Activated CD4-positive, alpha-beta memory T cell treated with anti-CD3 and anti-CD28 coated beads for 36 hours (primary cell): Measurements from ENCODE around the gene LRIT3. TPM values are rescaled to one million over a fixed set of nuclear protein-coding genes. Genes with fewer than 3 reads are reported as not detected.
"Not testable (repeated sequence)": the region's sequence is repeated elsewhere in the genome, so short reads cannot be mapped to it uniquely, and the experiment has no call there.

Experiments used
- CTCF ChIA-PET: fragments of 350-600 bp; sonication (Branson Sonifier 250); formaldehyde crosslinking; loops from one replicate; lab custom pipeline; 2021; ENCODE audit warnings: antibody characterized with exemption, inconsistent platforms; lab: Charles Lee
- POLR2A ChIA-PET: fragments of 350-600 bp; sonication (Branson Sonifier 250); formaldehyde crosslinking; loops from one replicate; lab custom pipeline; 2021; ENCODE audit warnings: antibody characterized with exemption; lab: Charles Lee
- DNase-seq: peaks from one replicate; pipeline ENCODE4 v3.0.0-alpha.2; 2020
- H3K27ac Mint-ChIP-seq: one replicate; pipeline ENCODE4 v1.8.0; 2021; ENCODE audit warnings: mixed read lengths
- H3K27me3 Mint-ChIP-seq: one replicate; pipeline ENCODE4 v1.8.0; 2021; ENCODE audit warnings: mixed read lengths
- H3K36me3 Mint-ChIP-seq: one replicate; pipeline ENCODE4 v1.8.0; 2021; ENCODE audit warnings: mixed read lengths
- H3K4me1 Mint-ChIP-seq: one replicate; pipeline ENCODE4 v1.8.0; 2021; ENCODE audit warnings: low read depth, mixed read lengths
- H3K4me3 Mint-ChIP-seq: one replicate; pipeline ENCODE4 v1.8.0; 2021; ENCODE audit warnings: mild to moderate bottlenecking, mixed read lengths
- H3K9me3 Mint-ChIP-seq: one replicate; pipeline ENCODE4 v1.8.0; 2021; ENCODE audit warnings: mixed read lengths
- intact Hi-C: fragments of 100-400 bp; cut with micrococcal nuclease; formaldehyde crosslinking; loops from one replicate; pipeline ENCODE4 v1.15.1; 2023
- total RNA-seq, 2 experiments: library from RNA; stranded (reverse); gene quantifications; one replicate each; pipeline ENCODE4 v1.2.3, GENCODE V29; 2021

Gene LRIT3
- total RNA-seq, 2 experiments from 2014 or later: 0.10 to 0.14 TPM

GRCh38 chr4:109859426-109860300 lies 11.8 kb downstream of the LRIT3 start:
- CTCF ChIA-PET, H3K4me1 Mint-ChIP-seq, intact Hi-C loops, POLR2A ChIA-PET, H3K4me3 Mint-ChIP-seq, H3K27ac Mint-ChIP-seq, DNase-seq, H3K27me3 Mint-ChIP-seq: not testable (repeated sequence)
- H3K36me3 Mint-ChIP-seq: peaks cover 25% of the 10 kb centered on the region
- peaks cover 31% of the 10 kb centered on the region for H3K9me3 Mint-ChIP-seq

- Mint-ChIP-seq H3K4me1 (no peaks in the 10 kb centered on the region), H3K9me3 (peaks cover 31% of the 10 kb centered on the region), H3K36me3 (peaks cover 17% of the 10 kb centered on the region), H3K4me3 (no peak overlapping the region), H3K27me3 (no peaks in the 10 kb centered on the region), H3K27ac (no peak overlapping the region)
- ChIA-PET CTCF (no interaction called here), POLR2A (no interaction called here)
- intact Hi-C loops: no loop called here
- no peak for DNase-seq
Observed at GRCh38 chr4:109861271-109861670, 13.4 kb downstream of the LRIT3 start.

- H3K4me1 Mint-ChIP-seq: no peaks in the 10 kb centered on the region
- no peak overlapping the region for H3K4me3 Mint-ChIP-seq
- H3K27me3 Mint-ChIP-seq: no peaks in the 10 kb centered on the region
- H3K9me3 Mint-ChIP-seq: peaks cover 31% of the 10 kb centered on the region
- CTCF ChIA-PET: no interaction called here
- no peak overlapping the region for H3K27ac Mint-ChIP-seq
- DNase-seq: no peak
- POLR2A ChIA-PET: no interaction called here
- H3K36me3 Mint-ChIP-seq: peaks cover 17% of the 10 kb centered on the region
- intact Hi-C loops: no loop called here
Observed at GRCh38 chr4:109861916-109862511, 14.1 kb downstream of the LRIT3 start.

GRCh38 chr4:109864134-109864533 lies 16.2 kb downstream of the LRIT3 start:
- Mint-ChIP-seq H3K27me3 (no peaks in the 10 kb centered on the region), H3K27ac (no peak overlapping the region), H3K9me3 (peaks cover 19% of the 10 kb centered on the region), H3K36me3 (peaks cover 14% of the 10 kb centered on the region), H3K4me3 (no peak overlapping the region), H3K4me1 (no peaks in the 10 kb centered on the region)
- CTCF ChIA-PET: no interaction called here
- DNase-seq: no peak
- POLR2A ChIA-PET: no interaction called here
- intact Hi-C loops: no loop called here

- H3K27ac Mint-ChIP-seq: no peak overlapping the region
- DNase-seq: no peak
- H3K4me3 Mint-ChIP-seq: no peak overlapping the region
- no peaks in the 10 kb centered on the region for H3K9me3 Mint-ChIP-seq
- H3K27me3 Mint-ChIP-seq: no peaks in the 10 kb centered on the region
- POLR2A ChIA-PET: no interaction called here
- intact Hi-C loops: no loop called here
- peaks cover 12% of the 10 kb centered on the region for H3K36me3 Mint-ChIP-seq
- CTCF ChIA-PET: no interaction called here
- no peaks in the 10 kb centered on the region for H3K4me1 Mint-ChIP-seq
Observed at GRCh38 chr4:109870061-109870460, 22.2 kb downstream of the LRIT3 start.

- no peaks in the 10 kb centered on the region for H3K9me3 Mint-ChIP-seq
- H3K27me3 Mint-ChIP-seq: no peaks in the 10 kb centered on the region
- DNase-seq: no peak
- ChIA-PET CTCF (no interaction called here), POLR2A (no interaction called here)
- H3K36me3 Mint-ChIP-seq: peaks cover 12% of the 10 kb centered on the region
- intact Hi-C loops: no loop called here
- H3K4me3 Mint-ChIP-seq: no peak overlapping the region
- no peaks in the 10 kb centered on the region for H3K4me1 Mint-ChIP-seq
- no peak overlapping the region for H3K27ac Mint-ChIP-seq
Observed at GRCh38 chr4:109872065-109872464, 24.2 kb downstream of the LRIT3 start.

- CTCF ChIA-PET: no interaction called here
- no peaks in the 10 kb centered on the region for H3K9me3 Mint-ChIP-seq
- intact Hi-C loops: no loop called here
Observed at GRCh38 chr4:109872950-109873656, 25.2 kb downstream of the LRIT3 start.

GRCh38 chr4:109873791-109874514 lies 26.0 kb downstream of the LRIT3 start:
- ChIA-PET POLR2A (no interaction called here), CTCF (no interaction called here)
- H3K4me3 Mint-ChIP-seq: no peak overlapping the region

More at GRCh38 chr4:109872950-109873656, 25.2 kb downstream of the LRIT3 start:
- no peaks in the 10 kb centered on the region for H3K4me1 Mint-ChIP-seq
- DNase-seq: no peak
- no peaks in the 10 kb centered on the region for H3K27me3 Mint-ChIP-seq
- POLR2A ChIA-PET: no interaction called here
- no peak overlapping the region for H3K27ac Mint-ChIP-seq
- H3K36me3 Mint-ChIP-seq: peaks cover 9% of the 10 kb centered on the region
- H3K4me3 Mint-ChIP-seq: no peak overlapping the region

GRCh38 chr4:109875106-109875505 lies 27.2 kb downstream of the LRIT3 start:
- Mint-ChIP-seq H3K36me3 (peaks cover 1% of the 10 kb centered on the region), H3K4me3 (no peak overlapping the region), H3K27ac (no peak overlapping the region), H3K27me3 (peaks cover 2% of the 10 kb centered on the region), H3K4me1 (no peaks in the 10 kb centered on the region), H3K9me3 (no peaks in the 10 kb centered on the region)
- no peak for DNase-seq
- POLR2A ChIA-PET: no interaction called here
- intact Hi-C loops: no loop called here
- CTCF ChIA-PET: no interaction called here

More at GRCh38 chr4:109873791-109874514, 26.0 kb downstream of the LRIT3 start:
- Mint-ChIP-seq H3K9me3 (no peaks in the 10 kb centered on the region), H3K27ac (no peak overlapping the region), H3K36me3 (peaks cover 9% of the 10 kb centered on the region), H3K27me3 (no peaks in the 10 kb centered on the region), H3K4me1 (no peaks in the 10 kb centered on the region)
- no peak for DNase-seq
- intact Hi-C loops: no loop called here

GRCh38 chr4:109875553-109875952 lies 27.6 kb downstream of the LRIT3 start:
- H3K36me3 Mint-ChIP-seq, H3K27ac Mint-ChIP-seq, H3K27me3 Mint-ChIP-seq, DNase-seq, H3K4me3 Mint-ChIP-seq, POLR2A ChIA-PET, CTCF ChIA-PET, intact Hi-C loops, H3K4me1 Mint-ChIP-seq, H3K9me3 Mint-ChIP-seq: not testable (repeated sequence)

GRCh38 chr4:109876634-109877265 lies 28.8 kb downstream of the LRIT3 start:
- Mint-ChIP-seq H3K4me3 (no peak overlapping the region), H3K27ac (no peak overlapping the region), H3K27me3 (peaks cover 4% of the 10 kb centered on the region), H3K4me1 (no peaks in the 10 kb centered on the region), H3K36me3 (no peaks in the 10 kb centered on the region), H3K9me3 (no peaks in the 10 kb centered on the region)
- no peak for DNase-seq
- intact Hi-C loops: no loop called here
- CTCF ChIA-PET: no interaction called here
- POLR2A ChIA-PET: no interaction called here
